Gastrocnemius medialis (tissue), 4 donors: ENCODE data around the gene RAB20.

Experiments
- POLR2A ChIP-seq, 2 donors: fragments of 450-650 bp; IDR thresholded peaks; one replicate each; pipeline ENCODE4 v1.6.1; 2017; ENCODE audit warnings: antibody characterized with exemption in 2 of 2, mild to moderate bottlenecking in 2 of 2, moderate library complexity in 2 of 2
- TF ChIP-seq, protein P1 (sequence below), 5 experiments: fragments of 450-650 bp in 3 of 5; fragments of 200-600 bp in 2 of 5; sonication (generic) in 2 of 5; IDR thresholded peaks in 4 of 5; conservative IDR thresholded peaks in 1 of 5; 1 replicate in 4 of 5; 2 replicates in 1 of 5; pipeline ENCODE4 v1.5.1; 2016 to 2019; ENCODE audit warnings: antibody characterized with exemption in 5 of 5, mild to moderate bottlenecking in 3 of 5, moderate library complexity in 3 of 5

DNA sequence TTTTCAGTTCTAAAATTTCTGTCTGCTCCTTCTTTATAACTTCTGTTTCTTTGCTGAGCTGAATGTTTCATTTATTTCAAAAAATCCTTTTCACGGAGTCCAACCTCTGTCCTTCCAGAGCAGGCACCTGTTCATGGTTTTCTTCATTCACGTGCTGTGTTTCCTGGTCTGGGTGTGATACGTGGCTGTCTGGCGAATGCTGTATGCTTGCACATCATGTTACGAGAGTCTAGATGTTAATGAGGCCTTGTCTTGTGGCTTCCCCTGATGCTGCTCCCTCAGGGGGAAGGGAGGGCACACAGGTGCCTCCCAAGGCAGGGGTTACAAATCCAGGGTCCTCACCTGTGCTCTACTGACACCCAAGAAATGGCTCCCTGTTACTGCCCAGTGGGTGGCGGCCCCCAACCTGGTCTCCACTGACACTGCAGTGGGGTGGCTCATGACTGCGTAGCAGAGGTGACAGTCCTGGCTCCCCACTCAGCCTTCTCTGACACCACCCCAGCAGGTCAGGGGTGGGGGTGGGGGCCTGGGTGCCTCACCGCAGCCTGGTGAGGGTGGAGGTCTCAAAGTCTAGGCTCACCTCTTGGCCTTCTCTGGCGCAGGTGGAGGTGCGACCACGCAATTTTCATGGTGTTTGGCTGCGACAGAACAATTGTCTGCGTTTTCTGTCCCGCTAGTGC, 20.1 kb upstream of the RAB20 start:
- TF ChIP-seq, protein P1, sequence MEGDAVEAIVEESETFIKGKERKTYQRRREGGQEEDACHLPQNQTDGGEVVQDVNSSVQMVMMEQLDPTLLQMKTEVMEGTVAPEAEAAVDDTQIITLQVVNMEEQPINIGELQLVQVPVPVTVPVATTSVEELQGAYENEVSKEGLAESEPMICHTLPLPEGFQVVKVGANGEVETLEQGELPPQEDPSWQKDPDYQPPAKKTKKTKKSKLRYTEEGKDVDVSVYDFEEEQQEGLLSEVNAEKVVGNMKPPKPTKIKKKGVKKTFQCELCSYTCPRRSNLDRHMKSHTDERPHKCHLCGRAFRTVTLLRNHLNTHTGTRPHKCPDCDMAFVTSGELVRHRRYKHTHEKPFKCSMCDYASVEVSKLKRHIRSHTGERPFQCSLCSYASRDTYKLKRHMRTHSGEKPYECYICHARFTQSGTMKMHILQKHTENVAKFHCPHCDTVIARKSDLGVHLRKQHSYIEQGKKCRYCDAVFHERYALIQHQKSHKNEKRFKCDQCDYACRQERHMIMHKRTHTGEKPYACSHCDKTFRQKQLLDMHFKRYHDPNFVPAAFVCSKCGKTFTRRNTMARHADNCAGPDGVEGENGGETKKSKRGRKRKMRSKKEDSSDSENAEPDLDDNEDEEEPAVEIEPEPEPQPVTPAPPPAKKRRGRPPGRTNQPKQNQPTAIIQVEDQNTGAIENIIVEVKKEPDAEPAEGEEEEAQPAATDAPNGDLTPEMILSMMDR (IDR thresholded peaks at IDR 0.05 in 4 of 5, conservative IDR thresholded peaks at IDR 0.05 in 1 of 5), result no peak
- no peak for TF ChIP-seq POLR2A (IDR thresholded peaks at IDR 0.05)
